Measurements from ENCODE around the gene SLC16A7.

DNA sequence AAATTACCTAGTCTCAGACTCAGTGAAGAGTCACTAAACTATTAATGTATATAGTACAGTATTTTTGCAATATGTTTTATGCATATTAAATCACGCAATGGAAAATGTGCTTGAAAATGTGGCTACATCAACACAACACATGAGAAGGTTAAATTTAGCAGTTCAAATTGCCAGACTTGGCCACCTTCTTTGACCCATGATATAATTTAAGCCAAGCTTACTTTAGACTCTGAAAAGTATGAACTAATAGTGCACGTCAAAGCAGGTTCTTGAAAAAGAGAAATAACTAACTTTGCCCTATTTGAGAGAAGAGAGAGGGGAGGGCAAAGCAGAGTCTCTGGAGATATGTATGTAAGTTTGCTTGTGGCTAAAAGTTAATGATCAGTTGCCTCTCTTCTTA is 68.7 kb downstream of the SLC16A7 start:
- TF ChIP-seq CTCF (IDR thresholded peaks at IDR 0.05) (no peak), POLR2A (IDR thresholded peaks at IDR 0.05) (no peak)
